ENCODE results near the gene PTCH1. TPM values are rescaled to one million over a fixed set of nuclear protein-coding genes. Genes with fewer than 3 reads are reported as not detected.

The PTCH1 gene
- total RNA-seq (10 to 100 TPM; 47.7 to 49.6 TPM), polyA plus RNA-seq (10 to 100 TPM; 10.5 to 18.1 (median 17.3) TPM), total RNA-seq (8.5 to 34.5 (median 24.4) reads per million in 6 experiments)

DNA sequence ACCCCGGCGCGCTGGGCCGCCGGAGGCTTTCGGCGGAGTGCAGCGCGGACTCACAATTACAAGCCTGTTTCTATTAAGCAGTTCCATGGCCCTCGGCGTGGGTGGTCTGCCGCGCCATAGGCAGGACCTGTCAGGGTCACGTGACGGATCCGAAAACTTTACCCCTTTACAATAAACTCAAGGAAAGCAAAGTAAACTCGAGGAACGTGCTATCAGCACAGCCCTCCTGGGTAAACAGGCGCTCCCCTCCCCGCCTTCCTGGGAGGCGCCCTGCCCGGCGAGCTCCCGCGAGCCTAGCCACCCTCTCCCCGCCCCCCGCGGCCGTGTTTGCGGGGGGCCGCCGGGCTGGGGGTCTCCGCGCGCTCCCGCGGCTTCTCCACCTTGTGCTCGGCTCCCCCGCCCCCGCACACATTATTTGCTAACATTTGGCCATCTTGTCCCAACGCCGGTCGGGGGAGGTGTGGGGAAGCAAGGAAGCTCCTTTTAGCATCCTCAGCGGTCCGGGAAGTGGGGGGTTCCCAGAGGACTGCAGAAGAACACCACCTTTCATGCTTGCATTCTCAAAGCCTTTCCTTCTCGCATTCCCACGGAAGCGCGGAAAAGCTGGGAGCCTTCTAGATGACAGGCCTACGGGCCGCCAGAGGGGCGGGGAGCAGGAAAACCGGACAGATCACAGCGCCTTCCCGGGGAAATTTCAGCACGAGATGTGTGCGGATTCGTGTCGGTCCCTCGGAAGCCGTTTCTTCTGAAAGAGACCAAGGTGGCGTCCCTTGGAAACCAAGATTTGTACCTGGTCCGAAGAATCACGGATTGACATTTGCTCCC lies at the start of gene PTCH1:
Gene PTCH1, minus strand, starts transcription at position 238 of the 825 bp plus-strand sequence.
- Mint-ChIP-seq H3K27me3 (peaks cover 0 to 35% (median 0%) of the 10 kb centered on the region in 5 donors), H3K4me1 (peaks cover 17 to 37% (median 29%) of the 10 kb centered on the region in 4 donors), H3K36me3 (peaks cover 0 to 12% (median 5%) of the 10 kb centered on the region in 3 donors), H3K27ac (peak within 1 kb of the TSS in 9 of 10 donors; percentile 16 to 88 (median 77)), H3K9me3 (peaks cover 3 to 15% (median 10%) of the 10 kb centered on the region in 9 donors), H3K4me3 (peak within 1 kb of the TSS; percentile 93 to 99 (median 96))
- POLR2A ChIA-PET = interaction anchor here (0.6 to 2.5 kb wide), 5 partner anchors 10 to 432 kb away, joined by 3 to 9 read pairs (median 6); no protein-coding TSS in a partner anchor
- DNase-seq (peak in 8 of 10 donors; percentile 40 to 78 (median 50)), ATAC-seq (peak; percentile 69 to 72)

DNA sequence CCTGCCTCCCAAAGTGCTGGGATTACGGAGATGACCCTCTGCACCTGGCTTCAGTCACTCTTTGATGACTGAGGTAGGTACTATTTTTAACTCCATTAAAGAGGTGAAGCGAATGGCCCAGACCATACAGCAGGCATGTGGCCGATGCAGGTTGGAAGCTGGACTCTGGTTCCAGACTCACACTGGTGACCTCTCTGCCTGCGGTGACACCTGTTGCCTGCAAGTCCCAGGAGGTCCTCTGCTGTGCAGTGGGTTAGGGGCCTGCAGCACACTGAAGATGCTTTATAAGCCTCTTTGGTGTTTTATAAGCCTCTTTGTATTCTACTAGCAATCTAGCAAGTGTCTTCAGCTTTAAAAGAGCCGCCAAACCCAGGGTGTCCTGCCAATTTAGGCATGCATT lies 49.2 kb upstream of the PTCH1 start:
- H3K36me3 Mint-ChIP-seq = no peaks in the 10 kb centered on the region
- peaks cover 9 to 51% (median 37%) of the 10 kb centered on the region in 5 donors for H3K27me3 Mint-ChIP-seq
- ATAC-seq = no peak
- H3K27ac Mint-ChIP-seq = no peak overlapping the region
- H3K4me1 Mint-ChIP-seq = peaks cover 11 to 26% (median 19%) of the 10 kb centered on the region in 4 donors
- DNase-seq = no peak
- POLR2A ChIA-PET = no interaction called here
- no peak overlapping the region for H3K4me3 Mint-ChIP-seq
- H3K9me3 Mint-ChIP-seq = no peaks in the 10 kb centered on the region

DNA sequence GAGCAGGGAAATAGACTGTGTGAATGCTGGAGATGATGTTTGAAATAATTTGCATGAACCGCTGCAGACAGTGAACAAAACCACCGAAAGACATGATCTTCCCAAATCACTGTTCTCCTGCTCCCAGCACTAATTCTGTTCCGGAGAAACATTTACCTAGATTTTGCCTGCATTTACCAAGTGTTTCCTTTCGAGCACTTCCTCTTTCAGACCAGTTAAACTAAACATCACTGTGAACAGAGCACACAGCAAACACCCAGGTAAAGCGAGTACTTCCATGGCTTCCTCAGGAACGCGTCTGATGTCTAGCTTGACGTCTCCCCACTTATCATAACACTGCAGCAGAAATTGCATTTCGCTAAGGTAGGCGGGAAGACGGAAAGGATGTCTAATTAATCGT lies 45.1 kb upstream of the PTCH1 start:
- H3K4me1 Mint-ChIP-seq = peaks cover 2 to 17% (median 9%) of the 10 kb centered on the region in 4 donors
- DNase-seq (no peak), ATAC-seq (no peak)
- no peak overlapping the region for H3K4me3 Mint-ChIP-seq
- H3K36me3 Mint-ChIP-seq = peaks cover 0 to 5% (median 0%) of the 10 kb centered on the region in 3 donors
- no peak overlapping the region for H3K27ac Mint-ChIP-seq
- POLR2A ChIA-PET = no interaction called here
- H3K27me3 Mint-ChIP-seq = peaks cover 10 to 61% (median 25%) of the 10 kb centered on the region in 5 donors
- H3K9me3 Mint-ChIP-seq = no peaks in the 10 kb centered on the region

DNA sequence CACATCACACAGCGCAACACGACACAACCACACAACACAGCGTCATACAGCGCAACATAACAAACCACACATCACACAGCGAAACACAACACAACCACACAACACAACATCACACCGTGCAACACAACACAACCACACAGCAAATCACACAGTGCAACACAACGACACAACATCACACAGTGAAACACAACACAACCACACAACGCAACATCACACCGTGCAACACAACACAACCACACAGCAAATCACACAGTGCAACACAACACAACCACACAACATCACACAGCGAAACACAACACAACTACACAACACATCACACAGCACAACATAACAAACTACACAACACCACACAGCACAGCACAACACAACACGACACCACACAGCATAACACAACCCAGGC lies 40.4 kb upstream of the PTCH1 start:
- DNase-seq = no peak
- POLR2A ChIA-PET = no interaction called here
- no peak for ATAC-seq
- peaks cover 0 to 2% (median 0%) of the 10 kb centered on the region in 9 donors for H3K9me3 Mint-ChIP-seq
- H3K27ac Mint-ChIP-seq = no peak overlapping the region
- peaks cover 2 to 18% (median 13%) of the 10 kb centered on the region in 4 donors for H3K4me1 Mint-ChIP-seq
- H3K4me3 Mint-ChIP-seq = no peak overlapping the region
- peaks cover 0 to 5% (median 0%) of the 10 kb centered on the region in 3 donors for H3K36me3 Mint-ChIP-seq
- H3K27me3 Mint-ChIP-seq = peaks cover 18 to 63% (median 38%) of the 10 kb centered on the region in 5 donors

DNA sequence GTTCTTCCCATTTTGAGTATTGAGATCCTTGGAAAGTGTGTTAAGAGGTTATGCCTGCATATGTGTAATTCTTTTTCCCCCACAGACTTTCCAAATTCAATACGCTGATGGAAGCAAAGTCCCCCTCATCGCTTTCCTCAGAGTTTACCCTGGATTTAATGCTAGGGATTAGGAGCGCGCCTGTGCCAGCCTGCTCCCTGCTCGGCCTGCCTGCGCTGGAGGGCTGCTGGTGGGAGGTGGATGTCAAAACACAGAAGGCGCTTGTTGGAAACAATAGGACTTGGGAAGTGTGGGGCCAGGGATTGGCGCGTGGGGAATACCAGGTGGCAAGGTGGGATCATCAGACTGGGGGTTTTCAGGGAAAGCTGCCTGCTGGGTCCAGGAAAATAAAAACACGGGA lies 39.8 kb upstream of the PTCH1 start:
- no peak overlapping the region for H3K4me3 Mint-ChIP-seq
- no peak for ATAC-seq
- peaks cover 18 to 57% (median 36%) of the 10 kb centered on the region in 5 donors for H3K27me3 Mint-ChIP-seq
- H3K36me3 Mint-ChIP-seq = peaks cover 0 to 5% (median 0%) of the 10 kb centered on the region in 3 donors
- peak overlapping the region in 1 of 10 donors; percentile 34 for H3K27ac Mint-ChIP-seq
- peaks cover 0 to 2% (median 0%) of the 10 kb centered on the region in 9 donors for H3K9me3 Mint-ChIP-seq
- POLR2A ChIA-PET = no interaction called here
- no peak for DNase-seq
- H3K4me1 Mint-ChIP-seq = peaks cover 0 to 13% (median 10%) of the 10 kb centered on the region in 4 donors

DNA sequence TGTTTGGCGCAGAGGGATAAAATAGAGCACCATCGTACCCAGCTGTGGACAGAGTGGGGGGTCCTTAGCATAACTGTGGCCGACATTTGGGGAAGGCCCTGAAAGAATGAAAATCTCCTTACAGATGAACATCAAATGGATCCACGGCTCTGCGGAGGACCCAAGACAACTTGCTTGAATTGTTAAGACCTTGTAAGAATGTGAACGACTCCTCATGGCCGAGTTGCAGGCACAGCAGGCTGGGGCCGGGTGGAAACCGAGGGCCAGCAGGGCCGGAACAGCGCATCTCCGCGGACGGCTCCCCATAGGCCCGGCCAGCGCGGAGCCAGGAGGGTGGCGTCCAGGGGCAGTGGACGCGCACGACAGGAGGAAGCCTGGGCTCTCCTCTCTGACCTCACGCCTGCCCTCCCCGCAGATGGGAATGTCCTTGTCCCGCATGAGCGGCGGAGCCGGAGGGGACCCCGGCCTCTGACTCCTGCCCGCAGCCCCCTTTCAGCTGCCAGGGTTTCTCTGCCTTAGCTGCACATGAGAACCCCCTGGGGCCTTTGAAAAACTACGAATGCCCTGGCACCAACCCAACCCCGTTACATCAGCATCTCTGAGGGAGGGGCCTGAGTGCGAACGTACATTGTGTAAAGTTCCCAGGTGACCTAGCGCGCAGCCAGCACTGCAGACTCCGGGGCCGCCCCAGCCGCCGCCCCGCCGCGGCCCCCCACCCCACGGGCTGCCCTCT lies 36.2 kb upstream of the PTCH1 start:
- POLR2A ChIA-PET = no interaction called here
- Mint-ChIP-seq H3K4me1 (peaks cover 0 to 13% (median 10%) of the 10 kb centered on the region in 4 donors), H3K36me3 (peaks cover 0 to 5% (median 0%) of the 10 kb centered on the region in 3 donors), H3K4me3 (peak overlapping the region in 9 of 10 donors; percentile 42 to 68 (median 57)), H3K27ac (peak overlapping the region in 4 of 10 donors; percentile 27 to 79 (median 46)), H3K9me3 (peaks cover 0 to 2% (median 0%) of the 10 kb centered on the region in 9 donors), H3K27me3 (peaks cover 18 to 51% (median 34%) of the 10 kb centered on the region in 5 donors)
- DNase-seq (peak in 9 of 10 donors; percentile 19 to 78 (median 61)), ATAC-seq (peak; percentile 92 to 95)

DNA sequence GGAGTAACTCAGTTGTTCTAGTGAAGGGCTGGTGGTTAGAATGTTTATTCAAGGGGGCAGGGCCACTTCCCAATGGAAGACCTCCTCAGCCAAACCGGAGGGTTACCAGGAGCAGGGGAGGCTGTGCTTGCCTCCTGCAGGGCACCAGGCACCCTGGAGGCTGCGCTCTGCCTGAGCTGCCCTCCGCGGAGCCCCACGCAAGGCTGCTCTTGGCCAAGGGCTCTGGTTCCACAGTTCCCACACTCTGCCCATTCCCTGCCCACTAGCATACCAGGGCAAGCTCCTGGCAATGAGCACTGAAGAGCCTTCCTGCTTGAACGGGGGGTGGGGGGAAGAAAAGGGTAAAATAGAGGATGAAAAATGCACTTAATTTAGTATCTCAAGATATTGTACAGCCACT lies 35.5 kb upstream of the PTCH1 start:
- H3K4me1 Mint-ChIP-seq = peaks cover 0 to 10% (median 9%) of the 10 kb centered on the region in 4 donors

DNA sequence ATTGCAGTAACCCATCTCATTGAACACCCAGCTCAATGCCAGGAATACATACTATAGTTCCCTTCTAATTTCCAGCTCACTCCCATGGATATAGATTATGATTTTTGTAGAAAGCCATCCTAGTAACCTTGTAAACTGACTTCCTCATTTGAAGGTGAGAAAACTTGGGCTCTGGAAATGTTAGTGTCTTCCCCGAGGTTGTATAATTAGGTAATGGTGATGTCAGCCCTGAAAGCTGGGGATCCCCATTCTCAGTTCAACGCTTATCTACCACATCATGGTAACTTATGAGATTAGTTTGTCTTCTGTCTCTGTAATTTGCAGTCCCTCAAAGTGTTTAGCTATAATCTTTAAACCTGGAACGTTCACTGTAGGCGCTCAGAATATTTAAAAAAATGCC lies 34.6 kb upstream of the PTCH1 start:
- ATAC-seq (no peak), DNase-seq (no peak)
- Mint-ChIP-seq H3K4me3 (no peak overlapping the region), H3K27ac (peak overlapping the region in 1 of 10 donors; percentile 53), H3K4me1 (peaks cover 0 to 10% (median 5%) of the 10 kb centered on the region in 4 donors), H3K36me3 (no peaks in the 10 kb centered on the region), H3K9me3 (peaks cover 0 to 2% (median 0%) of the 10 kb centered on the region in 9 donors), H3K27me3 (peaks cover 13 to 39% (median 31%) of the 10 kb centered on the region in 5 donors)
- POLR2A ChIA-PET = no interaction called here

More for the DNA sequence above, 35.5 kb upstream of the PTCH1 start:
- ATAC-seq (no peak), DNase-seq (no peak)
- POLR2A ChIA-PET = no interaction called here
- H3K36me3 Mint-ChIP-seq = peaks cover 0 to 3% (median 0%) of the 10 kb centered on the region in 3 donors
- peaks cover 17 to 47% (median 33%) of the 10 kb centered on the region in 5 donors for H3K27me3 Mint-ChIP-seq
- peak overlapping the region in 4 of 10 donors; percentile 5 to 56 (median 49) for H3K4me3 Mint-ChIP-seq
- no peak overlapping the region for H3K27ac Mint-ChIP-seq
- H3K9me3 Mint-ChIP-seq = peaks cover 0 to 2% (median 0%) of the 10 kb centered on the region in 9 donors

DNA sequence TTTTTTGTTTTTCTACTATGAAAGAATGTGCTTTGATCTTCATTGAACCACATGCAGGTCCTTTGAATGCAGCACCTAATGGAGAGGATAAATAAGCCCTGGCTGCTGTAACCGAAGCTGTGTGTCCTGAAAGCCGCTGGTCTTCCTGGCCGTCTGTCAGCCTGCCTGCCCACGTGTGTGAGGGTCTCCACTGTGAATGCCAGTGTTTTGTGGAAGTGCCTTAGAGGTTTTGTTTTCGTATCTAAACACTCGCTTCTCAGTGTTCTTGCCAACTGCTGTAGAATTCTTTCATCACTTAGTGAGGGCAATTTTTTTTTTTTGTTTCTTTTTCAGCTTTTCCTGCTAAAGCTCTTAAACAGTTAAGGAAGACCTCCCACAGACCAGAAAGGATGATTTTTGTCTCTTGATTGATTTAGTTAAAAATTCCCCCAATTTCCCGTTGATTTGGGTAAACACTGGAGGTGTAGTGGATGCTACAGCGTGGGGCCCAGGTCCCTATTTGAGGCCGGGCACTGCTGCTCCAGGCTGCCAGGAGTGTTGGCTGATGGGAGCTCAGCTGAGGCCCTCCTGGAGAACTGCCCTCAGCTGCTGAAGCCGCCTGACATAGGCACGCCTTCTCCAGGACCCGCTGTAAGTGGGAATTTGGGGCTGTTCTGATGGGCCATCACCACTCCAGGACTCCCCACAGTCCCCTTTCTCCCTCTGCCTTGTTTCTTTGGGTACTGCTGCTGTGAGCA lies 29.2 kb upstream of the PTCH1 start:
- Mint-ChIP-seq H3K9me3 (no peaks in the 10 kb centered on the region), H3K4me3 (no peak overlapping the region), H3K4me1 (peaks cover 0 to 6% (median 0%) of the 10 kb centered on the region in 4 donors), H3K36me3 (no peaks in the 10 kb centered on the region), H3K27ac (peak overlapping the region in 1 of 10 donors; percentile 73), H3K27me3 (peaks cover 6 to 22% (median 9%) of the 10 kb centered on the region in 5 donors)
- DNase-seq (no peak), ATAC-seq (no peak)
- POLR2A ChIA-PET = no interaction called here

DNA sequence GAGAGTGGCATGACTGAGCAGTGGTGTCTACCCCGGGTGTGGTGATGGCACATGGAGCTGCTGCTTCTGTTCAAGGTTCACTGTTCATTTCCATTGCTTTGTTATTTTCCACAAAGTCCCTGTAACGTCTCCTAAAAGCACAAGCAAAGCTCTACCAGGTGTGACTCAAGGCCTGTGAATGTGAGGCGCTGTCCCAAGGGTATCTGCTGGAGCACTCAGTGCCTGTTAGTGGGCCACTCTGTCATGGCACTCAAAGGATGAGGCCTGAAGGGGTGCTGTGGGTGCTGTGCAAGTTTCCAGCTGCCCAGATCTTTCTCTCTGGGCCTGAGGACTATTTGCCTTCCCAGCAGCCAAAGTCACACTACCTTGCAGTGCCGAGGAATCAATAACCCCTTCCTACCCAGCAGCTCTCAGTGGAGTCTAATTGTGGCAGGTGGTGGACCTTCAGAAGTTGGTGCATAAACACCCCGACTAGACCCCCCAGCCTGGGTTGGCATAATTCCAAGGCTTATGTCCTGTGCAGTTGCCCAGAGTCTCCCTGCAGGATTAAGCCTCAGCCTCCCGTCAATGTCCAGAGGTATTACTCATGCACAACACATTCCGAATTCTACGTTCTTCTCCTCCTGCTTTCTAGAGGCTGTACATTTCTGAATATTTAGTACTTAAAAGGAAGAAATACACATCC lies 17.4 kb upstream of the PTCH1 start:
- H3K4me3 Mint-ChIP-seq = no peak overlapping the region
- no peak for DNase-seq
- H3K36me3 Mint-ChIP-seq = no peaks in the 10 kb centered on the region
- no peak for ATAC-seq
- peaks cover 0 to 17% (median 4%) of the 10 kb centered on the region in 5 donors for H3K27me3 Mint-ChIP-seq
- POLR2A ChIA-PET = no interaction called here
- no peaks in the 10 kb centered on the region for H3K9me3 Mint-ChIP-seq
- H3K4me1 Mint-ChIP-seq = no peaks in the 10 kb centered on the region
- no peak overlapping the region for H3K27ac Mint-ChIP-seq

DNA sequence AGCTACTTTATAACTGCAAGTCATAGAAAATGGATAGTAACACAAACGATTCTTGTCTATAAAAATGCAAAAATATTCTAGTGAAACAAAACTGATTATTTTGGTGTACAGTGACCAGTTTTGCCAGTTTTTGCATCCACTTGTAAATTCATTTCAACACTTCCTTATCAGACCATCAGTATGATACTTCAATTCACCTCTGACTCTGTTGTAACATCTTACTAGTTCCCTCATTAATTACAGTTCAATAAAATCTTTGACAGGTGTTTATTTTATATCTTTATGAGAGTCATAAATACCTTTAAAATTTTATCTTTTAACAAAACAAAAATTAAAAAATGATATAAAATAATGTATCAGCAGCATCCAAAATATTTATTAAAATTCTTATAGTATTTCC lies 13.1 kb upstream of the PTCH1 start:
- ATAC-seq (no peak), DNase-seq (no peak)
- H3K4me1 Mint-ChIP-seq = peaks cover 0 to 4% (median 0%) of the 10 kb centered on the region in 4 donors
- no peak overlapping the region for H3K4me3 Mint-ChIP-seq
- H3K27me3 Mint-ChIP-seq = peaks cover 11 to 37% (median 18%) of the 10 kb centered on the region in 5 donors
- no peaks in the 10 kb centered on the region for H3K36me3 Mint-ChIP-seq
- H3K9me3 Mint-ChIP-seq = peaks cover 0 to 3% (median 0%) of the 10 kb centered on the region in 9 donors
- POLR2A ChIA-PET = no interaction called here
- H3K27ac Mint-ChIP-seq = no peak overlapping the region
